HG03378 (cell line): ENCODE results near the gene NANOS1.
"Not testable (repeated sequence)": the region's sequence is repeated elsewhere in the genome, so short reads cannot be mapped to it uniquely, and the experiment has no call there.

Experiments used
- ATAC-seq: cut with Tn5 transposase; IDR thresholded peaks from one replicate; pipeline ENCODE4 v1.9.1; 2021; ENCODE audit warnings: mild to moderate bottlenecking, moderate library complexity; ENCODE audit not compliant: unreplicated experiment

The NANOS1 gene

GRCh38 chr10:119006451-119007210 is 22.9 kb upstream of the NANOS1 start:
- no peak for ATAC-seq

- no peak for ATAC-seq
Observed at GRCh38 chr10:119007211-119007574, 22.3 kb upstream of the NANOS1 start.

- no peak for ATAC-seq
Observed at GRCh38 chr10:119020627-119020946, 8.9 kb upstream of the NANOS1 start.

GRCh38 chr10:119022846-119023552 is 6.5 kb upstream of the NANOS1 start:
- ATAC-seq = no peak

- ATAC-seq = no peak
Observed at GRCh38 chr10:119023553-119023868, 6.0 kb upstream of the NANOS1 start.

- no peak for ATAC-seq
Observed at GRCh38 chr10:119024882-119025281, 4.6 kb upstream of the NANOS1 start.

- ATAC-seq = no peak
Observed at GRCh38 chr10:119025336-119025735, 4.2 kb upstream of the NANOS1 start.

GRCh38 chr10:119025776-119026175 is 3.7 kb upstream of the NANOS1 start:
- no peak for ATAC-seq

GRCh38 chr10:119026301-119027110 is 3.0 kb upstream of the NANOS1 start:
- no peak for ATAC-seq

GRCh38 chr10:119028445-119028899 is 1.0 kb upstream of the NANOS1 start:
- ATAC-seq = not testable (repeated sequence)

- ATAC-seq = peak; percentile 36
Observed at GRCh38 chr10:119028900-119029612, 458 bp upstream of the NANOS1 start.

GRCh38 chr10:119030421-119031250 is 1.1 kb downstream of the NANOS1 start:
- peak; percentile 57 for ATAC-seq

GRCh38 chr10:119031496-119032059 is 2.1 kb downstream of the NANOS1 start:
- ATAC-seq = no peak

GRCh38 chr10:119039161-119039560 is 9.6 kb downstream of the NANOS1 start:
- ATAC-seq = no peak

- no peak for ATAC-seq
Observed at GRCh38 chr10:119041326-119041725, 11.8 kb downstream of the NANOS1 start.

- ATAC-seq = no peak
Observed at GRCh38 chr10:119042169-119042568, 12.7 kb downstream of the NANOS1 start.

GRCh38 chr10:119045561-119045960 is 16.0 kb downstream of the NANOS1 start:
- ATAC-seq = no peak

GRCh38 chr10:119049361-119049760 is 19.8 kb downstream of the NANOS1 start:
- ATAC-seq = no peak

- ATAC-seq = no peak
Observed at GRCh38 chr10:119049777-119050176, 20.3 kb downstream of the NANOS1 start.

GRCh38 chr10:119051775-119052174 is 22.3 kb downstream of the NANOS1 start:
- no peak for ATAC-seq
